Stimulated activated CD8-positive, alpha-beta memory T cell treated with anti-CD3 and anti-CD28 coated beads, Interleukin-7, amount 100 ng/mL, for 48 hours (primary cell): ENCODE results near the gene LRRC32.

Source experiments
- DNase-seq, 2 donors: peaks; one replicate each; pipeline ENCODE4 v3.0.0-alpha.2; 2020; ENCODE audit warnings: low read depth in 1 of 2; ENCODE audit errors: extremely low read depth in 1 of 2

LRRC32 gene

GRCh38 chr11:76664578-76665061 is 5.9 kb downstream of the LRRC32 start:
- DNase-seq = no peak

GRCh38 chr11:76663912-76664440 is 6.6 kb downstream of the LRRC32 start:
- no peak for DNase-seq

GRCh38 chr11:76663486-76663810 is 7.1 kb downstream of the LRRC32 start:
- DNase-seq = no peak

GRCh38 chr11:76662656-76663485 is 7.7 kb downstream of the LRRC32 start:
- DNase-seq = no peak

- DNase-seq = no peak
Measured at GRCh38 chr11:76661834-76662434, 8.6 kb downstream of the LRRC32 start.

- DNase-seq = no peak
Measured at GRCh38 chr11:76661306-76661751, 9.2 kb downstream of the LRRC32 start.

GRCh38 chr11:76660533-76661305 is 9.8 kb downstream of the LRRC32 start:
- no peak for DNase-seq

GRCh38 chr11:76659672-76660532 is 10.6 kb downstream of the LRRC32 start:
- DNase-seq = no peak

- DNase-seq = no peak
Measured at GRCh38 chr11:76658651-76659650, 11.6 kb downstream of the LRRC32 start.

GRCh38 chr11:76658231-76658630 is 12.3 kb downstream of the LRRC32 start:
- DNase-seq = no peak

GRCh38 chr11:76657187-76658170 is 13.1 kb downstream of the LRRC32 start:
- no peak for DNase-seq

- DNase-seq = no peak
Measured at GRCh38 chr11:76656571-76657081, 13.9 kb downstream of the LRRC32 start.

- no peak for DNase-seq
Measured at GRCh38 chr11:76656050-76656531, 14.5 kb downstream of the LRRC32 start.

GRCh38 chr11:76655501-76656049 is 15.0 kb downstream of the LRRC32 start:
- DNase-seq = no peak

GRCh38 chr11:76654980-76655379 is 15.6 kb downstream of the LRRC32 start:
- no peak for DNase-seq

- no peak for DNase-seq
Measured at GRCh38 chr11:76654298-76654851, 16.2 kb downstream of the LRRC32 start.

- DNase-seq = no peak
Measured at GRCh38 chr11:76653674-76654284, 16.8 kb downstream of the LRRC32 start.
